T-helper 17 cell (primary cell): ENCODE results near the gene RAB6B. TPM values are rescaled to one million over a fixed set of nuclear protein-coding genes. Genes with fewer than 3 reads are reported as not detected.
A peak's percentile ranks its signal among the peaks of the same experiment; 100 is the strongest.

Experiments
- ATAC-seq: fragments of 150-1000 bp; cut with Tn5 transposase; 2 replicates; pipeline ENCODE4 v1.10.0; 2021; ENCODE audit warnings: mild to moderate bottlenecking, moderate library complexity
- DNase-seq, 3 donors: peaks; one replicate each; pipeline versions ENCODE4 v3.0.0 to v3.0.0-alpha.2; 2020 to 2021
- H3K9me3 ChIP-seq: one replicate; pipeline ENCODE4 v1.7.0; 2013; ENCODE audit warnings: low read length, mild to moderate bottlenecking; ENCODE audit not compliant: control insufficient read depth, poor library complexity, severe bottlenecking
- H3K27ac Mint-ChIP-seq: one replicate; pipeline ENCODE4 v1.8.0; 2022; ENCODE audit warnings: mild to moderate bottlenecking, moderate library complexity, mixed read lengths
- H3K27me3 Mint-ChIP-seq: one replicate; pipeline ENCODE4 v1.8.0; 2022; ENCODE audit warnings: mixed read lengths
- H3K36me3 Mint-ChIP-seq: one replicate; pipeline ENCODE4 v1.8.0; 2022; ENCODE audit warnings: low read depth, mixed read lengths
- H3K4me1 Mint-ChIP-seq: one replicate; pipeline ENCODE4 v1.8.0; 2022; ENCODE audit warnings: mild to moderate bottlenecking, mixed read lengths
- H3K4me3 Mint-ChIP-seq: one replicate; pipeline ENCODE4 v1.8.0; 2022; ENCODE audit warnings: mild to moderate bottlenecking, moderate library complexity, mixed read lengths
- total RNA-seq, 4 donors: library from RNA in 2 of 4; stranded (reverse) in 2 of 4; gene quantifications; one replicate each; pipeline ENCODE4 v1.2.3 and lab custom pipeline; 2022 to 2026

The RAB6B gene
- total RNA-seq, 2 donors from 2014 or later = 1.8 to 4.3 TPM

DNA sequence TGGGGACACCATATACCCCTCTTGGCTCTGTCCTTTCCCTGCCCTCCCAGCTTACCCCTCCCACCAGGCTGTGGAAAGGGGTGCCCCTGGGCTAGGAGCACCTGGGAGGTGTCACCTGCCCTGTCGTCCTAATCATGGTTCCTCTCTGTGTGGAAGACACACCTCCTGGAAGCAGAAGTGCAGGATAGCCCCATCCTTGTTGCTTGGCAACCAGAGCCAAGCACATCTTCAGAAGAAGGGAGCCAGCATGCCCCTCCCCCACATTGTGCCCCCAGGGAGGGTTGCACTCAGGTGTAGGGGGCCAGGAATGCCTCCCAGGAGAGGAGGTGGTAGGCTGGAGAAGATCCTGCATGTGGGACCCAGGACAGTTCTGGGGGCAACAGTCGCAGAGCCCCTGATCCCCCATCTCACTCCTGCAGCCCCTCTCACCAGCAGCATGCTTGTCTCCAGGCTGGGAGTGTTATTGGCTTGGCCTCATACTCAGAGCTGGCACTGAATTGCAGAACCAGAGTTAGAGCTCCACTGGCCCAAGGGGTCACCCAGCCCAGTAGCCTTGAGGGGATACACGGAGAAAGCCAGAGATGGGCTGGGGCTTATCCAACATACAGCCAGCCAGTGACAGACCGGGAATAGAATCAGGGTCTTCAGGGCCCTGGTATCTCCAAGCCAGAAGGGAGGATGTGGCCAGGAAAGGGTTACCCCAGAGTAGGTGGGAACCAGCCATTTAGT, 8.4 kb downstream of the RAB6B start:
- H3K27ac Mint-ChIP-seq = no peak overlapping the region
- no peak for ATAC-seq
- no peaks in the 10 kb centered on the region for H3K9me3 ChIP-seq
- H3K4me1 Mint-ChIP-seq = peaks cover 7% of the 10 kb centered on the region
- H3K36me3 Mint-ChIP-seq = peaks cover 2% of the 10 kb centered on the region
- peaks cover 49% of the 10 kb centered on the region for H3K27me3 Mint-ChIP-seq
- no peak for DNase-seq
- no peak overlapping the region for H3K4me3 Mint-ChIP-seq

- Mint-ChIP-seq H3K27me3 (peaks cover 40% of the 10 kb centered on the region), H3K27ac (no peak overlapping the region), H3K36me3 (peaks cover 2% of the 10 kb centered on the region), H3K4me1 (peaks cover 10% of the 10 kb centered on the region), H3K4me3 (no peak overlapping the region)
- ATAC-seq (no peak), DNase-seq (no peak)
- H3K9me3 ChIP-seq = no peaks in the 10 kb centered on the region
Measured at GRCh38 chr3:133886031-133886722, 9.5 kb downstream of the RAB6B start.

DNA sequence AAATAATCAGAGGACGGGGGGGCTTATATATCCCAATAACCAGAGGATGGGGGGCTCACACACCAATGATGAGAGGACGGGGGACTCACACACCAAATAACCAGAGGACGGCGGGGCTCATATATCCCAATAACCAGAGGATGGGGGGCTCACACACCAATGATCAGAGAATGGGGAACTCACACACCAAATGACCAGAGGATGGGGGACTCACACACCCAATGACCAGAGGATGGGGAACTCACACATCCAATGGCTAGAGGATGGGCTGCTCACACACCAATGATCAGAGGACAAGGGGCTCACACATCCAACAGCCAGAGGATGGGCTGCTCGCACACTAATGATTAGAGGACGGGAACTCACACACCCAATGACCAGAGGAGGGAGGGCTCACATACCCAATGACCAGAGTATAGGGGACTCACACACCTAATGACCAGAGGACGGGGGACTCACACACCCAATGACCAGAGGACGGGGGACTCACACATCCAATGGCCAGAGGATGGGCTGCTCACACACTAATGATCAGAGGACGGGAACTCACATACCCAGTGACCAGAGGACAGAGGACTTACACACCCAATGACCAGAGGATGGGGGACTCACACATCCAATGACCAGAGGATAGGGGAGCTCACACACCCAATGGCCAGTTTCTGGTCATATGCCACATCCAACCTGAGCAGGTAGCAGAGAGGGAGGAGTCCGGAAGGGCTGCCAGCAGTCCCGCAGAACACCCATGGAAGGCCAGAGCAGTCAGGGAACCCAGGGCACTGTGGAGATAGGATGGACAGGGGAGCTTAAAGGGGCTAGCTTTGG, 10.6 kb downstream of the RAB6B start:
- Mint-ChIP-seq H3K36me3 (no peaks in the 10 kb centered on the region), H3K4me1 (peaks cover 10% of the 10 kb centered on the region), H3K27me3 (peaks cover 32% of the 10 kb centered on the region), H3K27ac (peak overlapping the region; percentile 22), H3K4me3 (no peak overlapping the region)
- ATAC-seq (no peak), DNase-seq (no peak)
- no peaks in the 10 kb centered on the region for H3K9me3 ChIP-seq

GRCh38 chr3:133884054-133884886, 11.4 kb downstream of the RAB6B start:
- DNase-seq = no peak
- Mint-ChIP-seq H3K4me1 (peaks cover 10% of the 10 kb centered on the region), H3K4me3 (no peak overlapping the region), H3K27ac (peak overlapping the region; percentile 22), H3K36me3 (no peaks in the 10 kb centered on the region), H3K27me3 (peaks cover 32% of the 10 kb centered on the region)
- H3K9me3 ChIP-seq = no peaks in the 10 kb centered on the region
- ATAC-seq = no peak

- H3K27ac Mint-ChIP-seq = peak overlapping the region; percentile 22
- no peak overlapping the region for H3K4me3 Mint-ChIP-seq
- peaks cover 10% of the 10 kb centered on the region for H3K4me1 Mint-ChIP-seq
- no peaks in the 10 kb centered on the region for H3K9me3 ChIP-seq
- ATAC-seq (no peak), DNase-seq (no peak)
- H3K27me3 Mint-ChIP-seq = peaks cover 32% of the 10 kb centered on the region
- no peaks in the 10 kb centered on the region for H3K36me3 Mint-ChIP-seq
Measured at GRCh38 chr3:133883641-133884040, 12.0 kb downstream of the RAB6B start.

GRCh38 chr3:133882986-133883586, 12.6 kb downstream of the RAB6B start:
- H3K9me3 ChIP-seq = no peaks in the 10 kb centered on the region
- peaks cover 32% of the 10 kb centered on the region for H3K27me3 Mint-ChIP-seq
- peaks cover 10% of the 10 kb centered on the region for H3K4me1 Mint-ChIP-seq
- no peak overlapping the region for H3K27ac Mint-ChIP-seq
- no peak overlapping the region for H3K4me3 Mint-ChIP-seq
- ATAC-seq = no peak
- no peak for DNase-seq
- H3K36me3 Mint-ChIP-seq = no peaks in the 10 kb centered on the region

DNA sequence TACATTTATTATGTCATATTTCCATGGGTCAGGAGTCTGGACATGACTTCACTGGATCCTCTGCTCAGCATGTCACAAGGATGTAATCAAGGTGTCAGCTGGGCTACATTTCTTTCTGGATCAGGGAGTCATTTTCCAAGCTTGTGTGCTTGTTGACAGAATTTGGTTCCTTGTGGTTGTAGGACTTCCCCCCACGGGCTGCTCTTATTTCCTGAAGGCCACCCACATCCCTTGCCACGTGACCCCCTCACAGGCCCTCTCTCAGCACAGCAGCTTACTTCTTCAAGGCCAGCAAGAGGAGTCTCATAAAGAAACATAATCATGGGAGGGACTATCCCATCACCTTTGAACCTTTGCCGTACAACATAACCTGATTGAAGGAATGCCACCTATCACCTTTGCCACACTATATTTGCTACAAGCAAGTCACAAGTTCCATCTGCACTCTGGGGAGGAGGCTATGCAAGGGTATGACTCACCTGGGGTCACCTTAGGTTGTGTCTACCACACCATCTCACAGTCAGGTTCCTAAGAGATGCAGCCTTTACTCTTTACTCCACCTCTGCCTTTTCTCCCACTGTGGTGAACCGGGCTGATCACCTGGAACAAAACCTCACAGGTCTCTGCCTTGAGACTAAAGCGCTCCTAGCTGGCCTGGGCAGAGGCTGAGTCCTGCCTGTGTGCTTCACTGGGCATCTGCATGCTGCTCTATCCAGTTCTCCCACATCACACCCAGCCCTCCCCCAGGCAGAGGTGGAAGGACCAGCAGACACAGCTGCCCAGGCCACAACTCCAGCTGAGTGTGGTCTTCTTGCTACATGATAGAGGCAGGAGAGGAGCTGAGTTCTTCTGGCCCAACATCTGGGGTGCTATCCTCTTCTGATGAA, 13.5 kb downstream of the RAB6B start:
- H3K27me3 Mint-ChIP-seq = peaks cover 32% of the 10 kb centered on the region
- H3K4me3 Mint-ChIP-seq = no peak overlapping the region
- peaks cover 10% of the 10 kb centered on the region for H3K4me1 Mint-ChIP-seq
- no peak overlapping the region for H3K27ac Mint-ChIP-seq
- no peaks in the 10 kb centered on the region for H3K9me3 ChIP-seq
- ATAC-seq (peak; percentile 62), DNase-seq (no peak)
- H3K36me3 Mint-ChIP-seq = no peaks in the 10 kb centered on the region

- DNase-seq (no peak), ATAC-seq (peak; percentile 35)
- H3K4me3 Mint-ChIP-seq = no peak overlapping the region
- H3K4me1 Mint-ChIP-seq = peaks cover 10% of the 10 kb centered on the region
- peaks cover 31% of the 10 kb centered on the region for H3K27me3 Mint-ChIP-seq
- no peak overlapping the region for H3K27ac Mint-ChIP-seq
- no peaks in the 10 kb centered on the region for H3K36me3 Mint-ChIP-seq
- no peaks in the 10 kb centered on the region for H3K9me3 ChIP-seq
Measured at GRCh38 chr3:133881492-133881891, 14.2 kb downstream of the RAB6B start.

GRCh38 chr3:133880886-133881455, 14.7 kb downstream of the RAB6B start:
- Mint-ChIP-seq H3K27ac (no peak overlapping the region), H3K4me3 (no peak overlapping the region)
- no peak for DNase-seq

GRCh38 chr3:133880287-133880686, 15.4 kb downstream of the RAB6B start:
- DNase-seq (no peak), ATAC-seq (no peak)
- Mint-ChIP-seq H3K27me3 (peaks cover 21% of the 10 kb centered on the region), H3K36me3 (no peaks in the 10 kb centered on the region), H3K4me3 (no peak overlapping the region), H3K27ac (no peak overlapping the region), H3K4me1 (peaks cover 8% of the 10 kb centered on the region)
- H3K9me3 ChIP-seq = no peaks in the 10 kb centered on the region

More at GRCh38 chr3:133880886-133881455, 14.7 kb downstream of the RAB6B start:
- no peak for ATAC-seq
- H3K27me3 Mint-ChIP-seq = peaks cover 26% of the 10 kb centered on the region
- no peaks in the 10 kb centered on the region for H3K9me3 ChIP-seq
- peaks cover 10% of the 10 kb centered on the region for H3K4me1 Mint-ChIP-seq
- H3K36me3 Mint-ChIP-seq = no peaks in the 10 kb centered on the region

GRCh38 chr3:133878518-133878917, 17.2 kb downstream of the RAB6B start:
- H3K27ac Mint-ChIP-seq = no peak overlapping the region
- no peak for DNase-seq
- H3K4me3 Mint-ChIP-seq = no peak overlapping the region
- no peaks in the 10 kb centered on the region for H3K9me3 ChIP-seq
- ATAC-seq = no peak
- no peaks in the 10 kb centered on the region for H3K36me3 Mint-ChIP-seq
- H3K4me1 Mint-ChIP-seq = peaks cover 7% of the 10 kb centered on the region
- peaks cover 3% of the 10 kb centered on the region for H3K27me3 Mint-ChIP-seq
